ENCODE data around the gene GLRX. TPM values are rescaled to one million over a fixed set of nuclear protein-coding genes. Genes with fewer than 3 reads are reported as not detected.
A peak's percentile ranks its signal among the peaks of the same experiment; 100 is the strongest.
"Not testable (repeated sequence)": the region's sequence is repeated elsewhere in the genome, so short reads cannot be mapped to it uniquely, and the experiment has no call there.

Gene GLRX
- 37.5 and 46.3 TPM in 2 replicates for total RNA-seq (2014; rRNA removed; shearing (Covaris generic))
- polyA plus RNA-seq (2015; cell fraction: cytosol; rRNA removed): 69.2 and 92.5 TPM in 2 replicates
- polyA plus RNA-seq (2015; cell fraction: nucleus; rRNA removed): 34.1 and 45.8 TPM in 2 replicates

GRCh38 chr5:95822542-95823181 lies at the start of gene GLRX:
Gene GLRX, minus strand, starts transcription at chr5:95822726. Its CDS starts 64 bp downstream, at chr5:95822662.
- DNase-seq (ENCODE audit: low read depth): peak; percentile 87

- no peak for DNase-seq (ENCODE audit: low read depth)
Observed at GRCh38 chr5:95871146-95871806, 48.8 kb upstream of the GLRX start.

GRCh38 chr5:95870105-95870672 lies 47.7 kb upstream of the GLRX start:
- DNase-seq (ENCODE audit: low read depth): peak; percentile 88

- not testable (repeated sequence) for DNase-seq (ENCODE audit: low read depth)
Observed at GRCh38 chr5:95869173-95869855, 46.8 kb upstream of the GLRX start.

GRCh38 chr5:95868136-95868535 lies 45.6 kb upstream of the GLRX start:
- no peak for DNase-seq (ENCODE audit: low read depth)

- DNase-seq (ENCODE audit: low read depth): no peak
Observed at GRCh38 chr5:95866435-95867040, 44.0 kb upstream of the GLRX start.

GRCh38 chr5:95864944-95865504 lies 42.5 kb upstream of the GLRX start:
- DNase-seq (ENCODE audit: low read depth): no peak

GRCh38 chr5:95864456-95864855 lies 41.9 kb upstream of the GLRX start:
- DNase-seq (ENCODE audit: low read depth): no peak

- no peak for DNase-seq (ENCODE audit: low read depth)
Observed at GRCh38 chr5:95863383-95863757, 40.8 kb upstream of the GLRX start.

- peak; percentile 39 for DNase-seq (ENCODE audit: low read depth)
Observed at GRCh38 chr5:95862671-95863382, 40.3 kb upstream of the GLRX start.

GRCh38 chr5:95861864-95862561 lies 39.5 kb upstream of the GLRX start:
- peak; percentile 80 for DNase-seq (ENCODE audit: low read depth)

GRCh38 chr5:95861221-95861863 lies 38.8 kb upstream of the GLRX start:
- peak; percentile 99 for DNase-seq (ENCODE audit: low read depth)

GRCh38 chr5:95859661-95860060 lies 37.1 kb upstream of the GLRX start:
- no peak for DNase-seq (ENCODE audit: low read depth)

- peak; percentile 99 for DNase-seq (ENCODE audit: low read depth)
Observed at GRCh38 chr5:95858661-95859595, 36.4 kb upstream of the GLRX start.

GRCh38 chr5:95858023-95858461 lies 35.5 kb upstream of the GLRX start:
- peak; percentile 61 for DNase-seq (ENCODE audit: low read depth)

- no peak for DNase-seq (ENCODE audit: low read depth)
Observed at GRCh38 chr5:95857185-95857945, 34.8 kb upstream of the GLRX start.

- DNase-seq (ENCODE audit: low read depth): no peak
Observed at GRCh38 chr5:95856501-95856981, 34.0 kb upstream of the GLRX start.
